Suprapubic skin (tissue), 4 donors: Measurements from ENCODE around the gene CCDC78. TPM values are rescaled to one million over a fixed set of nuclear protein-coding genes. Genes with fewer than 3 reads are reported as not detected.

Source experiments
- DNase-seq, 2 donors: peaks; one replicate each; pipeline ENCODE4 v3.0.0-alpha.2; 2019; ENCODE audit warnings: low spot score in 2 of 2
- H3K27ac ChIP-seq: fragments of 200-600 bp; sonication (generic); one replicate; pipeline ENCODE4 v1.5.1; 2019
- H3K27me3 ChIP-seq: fragments of 200-600 bp; sonication (generic); one replicate; pipeline ENCODE4 v1.5.1; 2019
- H3K36me3 ChIP-seq: fragments of 200-600 bp; sonication (generic); one replicate; pipeline ENCODE4 v1.5.1; 2019
- H3K4me1 ChIP-seq: fragments of 200-600 bp; sonication (generic); one replicate; pipeline ENCODE4 v1.5.1; 2019
- H3K4me3 ChIP-seq: fragments of 200-600 bp; sonication (generic); one replicate; pipeline ENCODE4 v1.5.1; 2019; ENCODE audit warnings: mild to moderate bottlenecking
- H3K9me3 ChIP-seq: fragments of 200-600 bp; sonication (generic); one replicate; pipeline ENCODE4 v1.5.1; 2019
- CTCF ChIP-seq, 2 donors: fragments of 200-600 bp in 1 of 2; fragments of 450-650 bp in 1 of 2; sonication (generic) in 1 of 2; IDR thresholded peaks; one replicate each; pipeline ENCODE4 v1.5.1; 2016 to 2019; ENCODE audit warnings: antibody characterized with exemption in 2 of 2, mild to moderate bottlenecking in 1 of 2, moderate library complexity in 1 of 2
- EP300 ChIP-seq: sonication (generic); formaldehyde crosslinking; IDR thresholded peaks from one replicate; pipeline ENCODE4 v1.6.1; 2017; ENCODE audit warnings: antibody characterized with exemption
- POLR2A ChIP-seq, 2 donors: fragments of 450-650 bp; IDR thresholded peaks; one replicate each; pipeline ENCODE4 v1.6.1; 2017; ENCODE audit warnings: antibody characterized with exemption in 2 of 2, mild to moderate bottlenecking in 2 of 2, moderate library complexity in 2 of 2
- POLR2AphosphoS5 ChIP-seq, 3 donors: sonication (generic); formaldehyde crosslinking; IDR thresholded peaks; one replicate each; pipeline ENCODE4 v1.6.1; 2017; ENCODE audit warnings: antibody characterized with exemption in 3 of 3
- WGBS: methylation state at CpG from one replicate; pipeline ENCODE4 v1.1.5; 2018; 5-methylcytosine and 5-hydroxymethylcytosine counted together
- total RNA-seq, 4 donors: library from RNA; depleted of rRNA; stranded (reverse); fragments of >200 nt; gene quantifications; one replicate each; pipeline ENCODE4 v1.1.0, GENCODE V29; 2016

Gene CCDC78
- total RNA-seq, 4 donors from 2014 or later, result 0.64 to 2.4 (median 0.83) TPM; not detected in 1

- no peak for TF ChIP-seq EP300
- TF ChIP-seq CTCF (IDR thresholded peaks at IDR 0.05), result no peak
- TF ChIP-seq POLR2A (IDR thresholded peaks at IDR 0.05), result no peak
- TF ChIP-seq POLR2AphosphoS5 (IDR thresholded peaks at IDR 0.05), result no peak
- no peak for DNase-seq
- Histone ChIP-seq H3K27me3 (peaks cover 98% of the 10 kb centered on the region), H3K9me3 (no peaks in the 10 kb centered on the region), H3K36me3 (no peaks in the 10 kb centered on the region), H3K4me3 (no peak overlapping the region), H3K27ac (no peak overlapping the region), H3K4me1 (peaks cover 33% of the 10 kb centered on the region)
- WGBS, result 75% methylated on average over 8 of the region's 19 CpGs
Observed at GRCh38 chr16:698911-699671, 27.2 kb downstream of the CCDC78 start.

GRCh38 chr16:695355-696089 is 30.7 kb downstream of the CCDC78 start:
- Histone ChIP-seq H3K27me3 (peaks cover 85% of the 10 kb centered on the region), H3K36me3 (no peaks in the 10 kb centered on the region), H3K9me3 (no peaks in the 10 kb centered on the region), H3K4me1 (peaks cover 53% of the 10 kb centered on the region), H3K4me3 (peak overlapping the region; percentile 50), H3K27ac (peak overlapping the region; percentile 82)
- no peak for TF ChIP-seq CTCF (IDR thresholded peaks at IDR 0.05)
- peak in 2 of 3 donors; percentile 16 to 45 for TF ChIP-seq POLR2AphosphoS5 (IDR thresholded peaks at IDR 0.05)
- TF ChIP-seq EP300, result no peak
- 6% methylated on average over 17 of the region's 71 CpGs for WGBS
- peak in 1 of 2 donors; percentile 89 for DNase-seq

GRCh38 chr16:694863-695354 is 31.3 kb downstream of the CCDC78 start:
- Histone ChIP-seq H3K4me3 (peak overlapping the region; percentile 50), H3K27ac (peak overlapping the region; percentile 22), H3K4me1 (peaks cover 53% of the 10 kb centered on the region), H3K9me3 (no peaks in the 10 kb centered on the region), H3K36me3 (no peaks in the 10 kb centered on the region), H3K27me3 (peaks cover 79% of the 10 kb centered on the region)
- no peak for DNase-seq
- WGBS, result 2% methylated on average over 21 of the region's 37 CpGs
- no peak for TF ChIP-seq POLR2AphosphoS5 (IDR thresholded peaks at IDR 0.05)

- H3K27ac ChIP-seq, result peak overlapping the region; percentile 22
- no peaks in the 10 kb centered on the region for H3K9me3 ChIP-seq
- H3K27me3 ChIP-seq, result peaks cover 73% of the 10 kb centered on the region
- no peak for DNase-seq
- peak overlapping the region; percentile 50 for H3K4me3 ChIP-seq
- no peak for TF ChIP-seq POLR2A (IDR thresholded peaks at IDR 0.05)
- TF ChIP-seq CTCF (IDR thresholded peaks at IDR 0.05), result no peak
- TF ChIP-seq EP300, result no peak
- TF ChIP-seq POLR2AphosphoS5 (IDR thresholded peaks at IDR 0.05), result no peak
- H3K4me1 ChIP-seq, result peaks cover 58% of the 10 kb centered on the region
- 5% methylated on average over 10 of the region's 64 CpGs for WGBS
- no peaks in the 10 kb centered on the region for H3K36me3 ChIP-seq
Observed at GRCh38 chr16:694187-694862, 31.9 kb downstream of the CCDC78 start.

- H3K9me3 ChIP-seq, result no peaks in the 10 kb centered on the region
- peaks cover 68% of the 10 kb centered on the region for H3K27me3 ChIP-seq
- DNase-seq, result no peak
- H3K4me3 ChIP-seq, result peak overlapping the region; percentile 50
- H3K36me3 ChIP-seq, result no peaks in the 10 kb centered on the region
- whole genome bisulfite sequencing, result 13% methylated on average over 6 of the region's 37 CpGs
- peaks cover 64% of the 10 kb centered on the region for H3K4me1 ChIP-seq
- no peak for TF ChIP-seq POLR2AphosphoS5 (IDR thresholded peaks at IDR 0.05)
- no peak for TF ChIP-seq POLR2A (IDR thresholded peaks at IDR 0.05)
- no peak for TF ChIP-seq CTCF (IDR thresholded peaks at IDR 0.05)
- no peak for TF ChIP-seq EP300
- no peak overlapping the region for H3K27ac ChIP-seq
Observed at GRCh38 chr16:693766-694165, 32.5 kb downstream of the CCDC78 start.
